ENCODE results near the gene TST. TPM values are rescaled to one million over a fixed set of nuclear protein-coding genes. Genes with fewer than 3 reads are reported as not detected.

Gene TST
- total RNA-seq, 1 donor from 2014 or later: 21.5 TPM

DNA sequence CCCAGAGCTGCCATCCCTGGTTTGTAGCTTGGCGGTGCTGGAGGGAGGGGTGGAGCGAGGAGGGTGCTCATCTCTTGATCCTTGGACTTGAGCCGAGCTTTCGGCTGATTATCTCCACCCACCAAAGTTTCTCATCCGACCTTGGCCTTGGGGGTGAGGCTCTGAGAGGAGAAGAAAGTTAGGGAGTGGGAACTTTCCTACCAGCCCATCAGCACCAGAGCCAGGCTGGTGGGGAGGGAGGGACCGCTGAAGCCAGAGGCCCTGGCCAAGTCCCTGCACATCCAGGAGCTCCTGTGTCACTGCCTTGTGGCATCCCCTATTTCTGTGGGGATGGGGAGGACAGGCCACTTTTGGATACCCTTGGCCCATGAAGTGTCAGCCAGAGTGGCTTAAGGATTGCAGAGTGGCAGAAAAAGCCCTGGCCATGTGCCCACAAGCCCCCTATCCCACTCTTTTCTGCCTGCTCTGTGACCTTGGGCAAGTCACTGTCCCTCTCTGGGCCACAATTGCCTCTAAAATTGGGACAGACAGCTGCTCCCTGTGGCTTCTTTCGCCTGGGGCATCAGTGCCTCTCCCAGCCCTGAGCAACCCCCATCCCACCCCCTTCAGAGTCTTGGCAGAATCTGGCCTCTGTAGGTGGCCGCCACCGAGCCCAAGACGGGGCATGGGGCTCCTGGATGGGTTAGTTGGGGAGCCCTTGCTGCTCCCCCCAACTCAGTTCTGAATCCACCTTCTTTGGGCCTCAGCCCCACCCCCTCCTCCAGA is 42.5 kb upstream of the TST start:
- Histone ChIP-seq H3K4me2 (no peak overlapping the region), H3K4me3 (no peak overlapping the region), H3K4me1 (no peaks in the 10 kb centered on the region), H3K9ac (no peak overlapping the region), H3K9me3 (ENCODE audit: low read depth) (no peaks in the 10 kb centered on the region), H3K36me3 (no peaks in the 10 kb centered on the region), H3K27ac (no peak overlapping the region), H3F3A (ENCODE audit: low read depth) (no peaks in the 10 kb centered on the region), H2AFZ (replicated peaks) (no peak overlapping the region), H3K79me2 (ENCODE audit: low read depth) (no peaks in the 10 kb centered on the region), H3K27me3 (peaks cover 6% of the 10 kb centered on the region), H4K20me1 (ENCODE audit: low read depth) (no peaks in the 10 kb centered on the region)
- Mint-ChIP-seq H3K27me3 (ENCODE audit: insufficient read depth, low read depth) (peaks cover 3% of the 10 kb centered on the region), H3K9me3 (no peaks in the 10 kb centered on the region), H3K27ac (no peak overlapping the region), H3K4me3 (no peak overlapping the region), H3K36me3 (peaks cover 7% of the 10 kb centered on the region), H3K4me1 (no peaks in the 10 kb centered on the region)
- TF ChIP-seq, protein P1, sequence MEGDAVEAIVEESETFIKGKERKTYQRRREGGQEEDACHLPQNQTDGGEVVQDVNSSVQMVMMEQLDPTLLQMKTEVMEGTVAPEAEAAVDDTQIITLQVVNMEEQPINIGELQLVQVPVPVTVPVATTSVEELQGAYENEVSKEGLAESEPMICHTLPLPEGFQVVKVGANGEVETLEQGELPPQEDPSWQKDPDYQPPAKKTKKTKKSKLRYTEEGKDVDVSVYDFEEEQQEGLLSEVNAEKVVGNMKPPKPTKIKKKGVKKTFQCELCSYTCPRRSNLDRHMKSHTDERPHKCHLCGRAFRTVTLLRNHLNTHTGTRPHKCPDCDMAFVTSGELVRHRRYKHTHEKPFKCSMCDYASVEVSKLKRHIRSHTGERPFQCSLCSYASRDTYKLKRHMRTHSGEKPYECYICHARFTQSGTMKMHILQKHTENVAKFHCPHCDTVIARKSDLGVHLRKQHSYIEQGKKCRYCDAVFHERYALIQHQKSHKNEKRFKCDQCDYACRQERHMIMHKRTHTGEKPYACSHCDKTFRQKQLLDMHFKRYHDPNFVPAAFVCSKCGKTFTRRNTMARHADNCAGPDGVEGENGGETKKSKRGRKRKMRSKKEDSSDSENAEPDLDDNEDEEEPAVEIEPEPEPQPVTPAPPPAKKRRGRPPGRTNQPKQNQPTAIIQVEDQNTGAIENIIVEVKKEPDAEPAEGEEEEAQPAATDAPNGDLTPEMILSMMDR (IDR thresholded peaks at IDR 0.05): no peak
- TF ChIP-seq EZH2 (IDR thresholded peaks at IDR 0.05) (no peak), EZH2phosphoT487 (IDR thresholded peaks at IDR 0.05) (no peak)
- DNase-seq (ENCODE audit: low spot score): no peak

DNA sequence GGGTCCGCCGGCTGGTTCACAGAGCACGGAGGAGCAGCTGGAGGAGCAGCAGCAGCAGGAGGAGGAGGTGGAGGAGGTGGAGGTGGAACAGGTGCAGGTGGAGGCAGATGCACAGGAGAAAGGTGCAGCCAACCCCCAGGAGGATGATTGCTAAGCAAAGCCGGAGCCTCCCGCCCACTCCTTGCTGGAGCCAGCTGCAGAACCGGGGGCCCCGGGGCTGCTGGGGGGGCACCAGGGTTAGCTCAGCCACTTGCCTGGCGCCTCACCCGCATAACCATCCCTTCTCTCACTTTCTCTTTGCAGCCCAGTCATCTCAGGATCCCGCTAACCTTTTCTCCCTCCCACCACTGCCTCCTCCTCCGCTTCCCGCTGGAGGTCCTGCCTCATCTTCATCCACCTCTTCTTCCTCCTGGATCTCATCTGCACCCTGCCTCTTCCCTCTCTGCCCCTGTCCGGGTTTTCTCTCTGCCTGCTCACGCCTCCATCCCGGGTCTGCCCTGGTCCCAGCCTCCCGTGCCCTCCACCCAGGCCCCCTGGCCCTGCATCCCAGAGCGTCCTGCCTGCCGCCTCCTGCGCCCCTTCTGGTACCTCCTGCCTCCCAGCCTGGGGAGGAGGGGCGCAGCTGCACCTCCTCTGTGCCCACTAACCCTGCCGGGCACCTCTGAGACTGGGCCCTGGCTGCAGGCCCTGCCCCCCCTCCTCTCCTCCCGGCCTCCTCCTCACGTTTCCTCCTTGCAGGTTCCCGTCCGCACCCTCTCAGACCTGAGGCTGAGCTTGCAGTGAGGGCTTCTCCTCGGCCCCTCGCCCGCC is 41.8 kb upstream of the TST start:
- H3F3A ChIP-seq (ENCODE audit: low read depth): no peaks in the 10 kb centered on the region
- H2AFZ ChIP-seq (replicated peaks): no peak overlapping the region
- no peak overlapping the region for H3K4me3 ChIP-seq
- H3K79me2 ChIP-seq (ENCODE audit: low read depth): no peaks in the 10 kb centered on the region
- Mint-ChIP-seq H3K4me1 (no peaks in the 10 kb centered on the region), H3K9me3 (no peaks in the 10 kb centered on the region), H3K27ac (no peak overlapping the region), H3K36me3 (peaks cover 7% of the 10 kb centered on the region), H3K27me3 (ENCODE audit: insufficient read depth, low read depth) (peaks cover 3% of the 10 kb centered on the region), H3K4me3 (no peak overlapping the region)
- no peaks in the 10 kb centered on the region for H3K9me3 ChIP-seq (ENCODE audit: low read depth)
- DNase-seq (ENCODE audit: low spot score): no peak
- no peaks in the 10 kb centered on the region for H3K27me3 ChIP-seq
- H3K9ac ChIP-seq: no peak overlapping the region
- no peak overlapping the region for H3K4me2 ChIP-seq
- no peaks in the 10 kb centered on the region for H4K20me1 ChIP-seq (ENCODE audit: low read depth)
- H3K36me3 ChIP-seq: no peaks in the 10 kb centered on the region
- H3K27ac ChIP-seq: no peak overlapping the region
- TF ChIP-seq EZH2 (IDR thresholded peaks at IDR 0.05): no peak
- no peak for TF ChIP-seq EZH2phosphoT487 (IDR thresholded peaks at IDR 0.05)
- TF ChIP-seq, protein P1 (IDR thresholded peaks at IDR 0.05): no peak
- H3K4me1 ChIP-seq: no peaks in the 10 kb centered on the region

DNA sequence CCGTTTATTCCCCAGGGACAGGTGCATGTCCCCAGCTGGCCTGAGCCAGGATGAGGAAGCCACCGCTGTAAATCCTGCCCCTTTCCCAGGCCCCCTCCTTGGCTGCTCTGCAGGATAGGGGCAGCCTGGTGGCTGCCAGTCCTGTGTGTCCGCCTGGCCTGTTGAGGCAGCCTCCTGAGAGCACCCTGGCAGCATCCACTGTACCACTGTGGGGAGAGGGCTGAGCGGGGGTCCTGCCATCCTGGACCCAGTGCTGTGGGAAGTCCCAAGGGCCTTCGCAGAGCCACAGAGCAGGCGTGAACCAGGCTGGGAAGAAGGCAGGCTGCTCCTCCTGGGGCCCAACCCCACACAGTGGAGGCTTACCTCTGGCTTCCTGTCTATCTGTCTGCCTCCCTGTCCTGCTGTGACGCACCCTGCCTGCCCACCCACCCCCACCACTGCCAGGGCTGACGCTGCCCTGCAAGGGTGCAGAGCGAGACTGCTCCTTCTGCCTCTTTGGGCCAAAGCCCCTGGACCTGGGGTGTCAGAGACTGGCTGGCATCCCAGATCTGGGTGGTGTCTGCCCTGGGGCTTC is 40.7 kb upstream of the TST start:
- no peaks in the 10 kb centered on the region for H3K36me3 ChIP-seq
- H3K79me2 ChIP-seq (ENCODE audit: low read depth): no peaks in the 10 kb centered on the region
- H3K27ac ChIP-seq: no peak overlapping the region
- no peak for DNase-seq (ENCODE audit: low spot score)
- H3K9ac ChIP-seq: no peak overlapping the region
- H3K27me3 ChIP-seq: no peaks in the 10 kb centered on the region
- no peaks in the 10 kb centered on the region for H4K20me1 ChIP-seq (ENCODE audit: low read depth)
- Mint-ChIP-seq H3K4me3 (no peak overlapping the region), H3K36me3 (peaks cover 7% of the 10 kb centered on the region), H3K27me3 (ENCODE audit: insufficient read depth, low read depth) (peaks cover 3% of the 10 kb centered on the region), H3K4me1 (peaks cover 1% of the 10 kb centered on the region), H3K27ac (no peak overlapping the region), H3K9me3 (no peaks in the 10 kb centered on the region)
- no peaks in the 10 kb centered on the region for H3K4me1 ChIP-seq
- no peak overlapping the region for H2AFZ ChIP-seq (replicated peaks)
- no peak overlapping the region for H3K4me2 ChIP-seq
- no peak overlapping the region for H3K4me3 ChIP-seq
- H3F3A ChIP-seq (ENCODE audit: low read depth): no peaks in the 10 kb centered on the region
- TF ChIP-seq, protein P1 (IDR thresholded peaks at IDR 0.05): no peak
- TF ChIP-seq EZH2phosphoT487 (IDR thresholded peaks at IDR 0.05): no peak
- TF ChIP-seq EZH2 (IDR thresholded peaks at IDR 0.05): no peak
- H3K9me3 ChIP-seq (ENCODE audit: low read depth): no peaks in the 10 kb centered on the region
